Spleen (tissue), 11 donors: Measurements from ENCODE around the gene FRMD1. TPM values are rescaled to one million over a fixed set of nuclear protein-coding genes. Genes with fewer than 3 reads are reported as not detected.

Experiments used
- DNase-seq: peaks from one replicate; pipeline ENCODE4 v3.0.0-alpha.2; 2020
- H3K27ac ChIP-seq, 8 donors: fragments of 200-600 bp; sonication (generic) in 7 of 8; 1 replicate in 4 of 8; 2 replicates in 4 of 8; pipeline versions ENCODE4 v1.5.0 to v1.8.0; 2016 to 2021; ENCODE audit warnings: inconsistent platforms in 4 of 8, mild to moderate bottlenecking in 4 of 8, moderate library complexity in 1 of 8
- H3K27me3 ChIP-seq, 7 donors: fragments of 200-600 bp; sonication (generic) in 6 of 7; replicated peaks in 1 of 7; 1 replicate in 4 of 7; 2 replicates in 3 of 7; pipeline versions ENCODE4 v1.5.0 to v1.8.0; 2016 to 2021; ENCODE audit warnings: inconsistent platforms in 3 of 7, mild to moderate bottlenecking in 1 of 7
- H3K36me3 ChIP-seq, 6 donors: fragments of 200-600 bp; sonication (generic) in 5 of 6; 1 replicate in 4 of 6; 2 replicates in 2 of 6; pipeline versions ENCODE4 v1.5.0 to v1.8.0; 2016 to 2021; ENCODE audit warnings: inconsistent platforms in 2 of 6
- H3K4me1 ChIP-seq, 6 donors: fragments of 200-600 bp; sonication (generic) in 5 of 6; 1 replicate in 3 of 6; 2 replicates in 3 of 6; pipeline versions ENCODE4 v1.5.0 to v1.8.0; 2016 to 2021; ENCODE audit warnings: inconsistent platforms in 3 of 6
- H3K4me3 ChIP-seq, 8 donors: fragments of 200-600 bp; sonication (generic) in 7 of 8; 1 replicate in 4 of 8; 2 replicates in 4 of 8; pipeline versions ENCODE4 v1.5.0 to v1.8.0; 2016 to 2021; ENCODE audit warnings: inconsistent platforms in 4 of 8, mild to moderate bottlenecking in 4 of 8, moderate library complexity in 2 of 8
- H3K9me3 ChIP-seq, 8 donors: fragments of 200-600 bp; sonication (generic) in 7 of 8; 1 replicate in 4 of 8; 2 replicates in 4 of 8; pipeline versions ENCODE4 v1.5.0 to v1.8.0; 2016 to 2021; ENCODE audit warnings: inconsistent platforms in 4 of 8
- CTCF ChIP-seq, 11 experiments: fragments of 200-600 bp in 7 of 11; fragments of 450-650 bp in 4 of 11; sonication (generic) in 4 of 11; IDR thresholded peaks in 8 of 11; conservative IDR thresholded peaks in 3 of 11; 1 replicate in 7 of 11; 2 replicates in 4 of 11; pipeline versions ENCODE4 v1.4.0 to v1.8.0; 2016 to 2021; ENCODE audit warnings: antibody characterized with exemption in 11 of 11, inconsistent platforms in 4 of 11, mild to moderate bottlenecking in 1 of 11
- POLR2A ChIP-seq, 3 donors: fragments of 450-650 bp; IDR thresholded peaks; one replicate each; pipeline ENCODE4 v1.5.1; 2017; ENCODE audit warnings: antibody characterized with exemption in 3 of 3, mild to moderate bottlenecking in 1 of 3
- POLR2AphosphoS5 ChIP-seq, 3 donors: sonication (generic); formaldehyde crosslinking; IDR thresholded peaks; one replicate each; pipeline ENCODE4 v1.5.1; 2017; ENCODE audit warnings: antibody characterized with exemption in 3 of 3
- WGBS, 5 donors: extraction: QIAGEN DNeasy Blood & Tissue Kit in 3 of 5; methylation state at CpG; one replicate each; pipeline versions ENCODE4 v1.1.5 to v1.1.7; 2013 to 2018; 5-methylcytosine and 5-hydroxymethylcytosine counted together
- intact Hi-C: fragments of 100-400 bp; cut with DNase I; formaldehyde crosslinking; loops from one replicate; pipeline ENCODE4 v1.15.0; 2023; ENCODE audit warnings: low total_unique reads
- polyA plus RNA-seq, 3 donors: library from polyadenylated mRNA; stranded (reverse); fragments of 200-250 nt; gene quantifications; one replicate each; pipeline ENCODE4 v1.2.1, GENCODE V29; 2013
- total RNA-seq, 7 donors: library from RNA; depleted of rRNA in 3 of 7; stranded (reverse); fragments of >200 nt in 3 of 7; fragmentation: NEBNext Ultra II Directional in 4 of 7; extraction: Animal tissue kit (Norgen Biotek cat#: 25700) in 4 of 7; gene quantifications; one replicate each; pipeline versions ENCODE4 v1.1.0 to v1.2.1, GENCODE V29; 2016 to 2021
- donor health status: healthy with polysubstance abuse.
- donor health status: DM: no; HTN: no; CAD: no; lungs with moderate emphysema.
- donor health status: DM: no; HTN: no; CAD: no.
- donor health status: Bipolar disorder and iron deficiency.
- donor health status: healthy.
- donor health status: DM: no; HTN: no; CAD: no.
- donor health status: DM: yes; HTN: yes; CAD: no.

FRMD1 gene
- total and polyA plus RNA-seq, 10 donors = 0.14 to 9.5 (median 1.5) TPM

- Histone ChIP-seq H3K36me3 (no peaks in the 10 kb centered on the region), H3K27me3 (no peaks in the 10 kb centered on the region), H3K4me3 (no peak overlapping the region), H3K4me1 (peaks cover 0 to 20% (median 8%) of the 10 kb centered on the region in 6 donors), H3K9me3 (no peaks in the 10 kb centered on the region), H3K27ac (no peak overlapping the region)
- 80 to 92% (median 86%) methylated on average over 18 to 19 of the region's 19 CpGs for WGBS, 5 donors
- no peak for DNase-seq
- no peak for TF ChIP-seq POLR2AphosphoS5 (IDR thresholded peaks at IDR 0.05)
- TF ChIP-seq POLR2A (IDR thresholded peaks at IDR 0.05) = no peak
- no peak for TF ChIP-seq CTCF (IDR thresholded peaks at IDR 0.05 in 8 of 11, conservative IDR thresholded peaks at IDR 0.05 in 3 of 11)
- intact Hi-C loops = no loop called here
These were observed 5.6 kb upstream of the FRMD1 start for GRCh38 chr6:168084465-168085160.

- TF ChIP-seq POLR2AphosphoS5 (IDR thresholded peaks at IDR 0.05) (no peak), CTCF (IDR thresholded peaks at IDR 0.05 in 8 of 11, conservative IDR thresholded peaks at IDR 0.05 in 3 of 11) (no peak), POLR2A (IDR thresholded peaks at IDR 0.05) (no peak)
- 51 to 69% (median 59%) methylated on average over 4 to 5 of the region's 5 CpGs for WGBS, 5 donors
- no peak overlapping the region for H3K27ac ChIP-seq
- no peak overlapping the region for H3K4me3 ChIP-seq
- intact Hi-C loops = no loop called here
- DNase-seq = no peak
- H3K4me1 ChIP-seq = peaks cover 0 to 24% (median 11%) of the 10 kb centered on the region in 6 donors
- H3K36me3 ChIP-seq = no peaks in the 10 kb centered on the region
- no peaks in the 10 kb centered on the region for H3K9me3 ChIP-seq
- no peaks in the 10 kb centered on the region for H3K27me3 ChIP-seq
These were observed 4.5 kb upstream of the FRMD1 start for GRCh38 chr6:168083514-168083885.

- WGBS, 5 donors = 46 to 64% (median 55%) methylated on average over 16 to 17 of the region's 17 CpGs
- no peaks in the 10 kb centered on the region for H3K9me3 ChIP-seq
- no peak for DNase-seq
- no peak overlapping the region for H3K4me3 ChIP-seq
- TF ChIP-seq POLR2AphosphoS5 (IDR thresholded peaks at IDR 0.05) (no peak), POLR2A (IDR thresholded peaks at IDR 0.05) (no peak), CTCF (IDR thresholded peaks at IDR 0.05 in 8 of 11, conservative IDR thresholded peaks at IDR 0.05 in 3 of 11) (no peak)
- H3K27ac ChIP-seq = no peak overlapping the region
- no peaks in the 10 kb centered on the region for H3K36me3 ChIP-seq
- intact Hi-C loops = no loop called here
- H3K4me1 ChIP-seq = peaks cover 0 to 23% (median 11%) of the 10 kb centered on the region in 6 donors
- H3K27me3 ChIP-seq = no peaks in the 10 kb centered on the region
These were observed 4.0 kb upstream of the FRMD1 start for GRCh38 chr6:168082860-168083513.

- Histone ChIP-seq H3K9me3 (no peaks in the 10 kb centered on the region), H3K4me3 (no peak overlapping the region), H3K36me3 (no peaks in the 10 kb centered on the region), H3K27ac (no peak overlapping the region), H3K4me1 (peaks cover 0 to 25% (median 11%) of the 10 kb centered on the region in 6 donors), H3K27me3 (no peaks in the 10 kb centered on the region)
- intact Hi-C loops = no loop called here
- 82 to 89% (median 84%) methylated on average over 25 to 26 of the region's 26 CpGs for WGBS, 5 donors
- no peak for DNase-seq
- TF ChIP-seq CTCF (IDR thresholded peaks at IDR 0.05 in 8 of 11, conservative IDR thresholded peaks at IDR 0.05 in 3 of 11) (no peak), POLR2AphosphoS5 (IDR thresholded peaks at IDR 0.05) (no peak), POLR2A (IDR thresholded peaks at IDR 0.05) (no peak)
These were observed 3.0 kb upstream of the FRMD1 start for GRCh38 chr6:168081858-168082546.
